AG10803 (cell line): ENCODE data around the gene S1PR4.

ENCODE experiments used
- DNase-seq: peaks from one replicate; pipeline ENCODE4 v3.0.0; 2010; ENCODE audit warnings: low read depth
- H3K4me3 ChIP-seq: 2 replicates; pipeline ENCODE4 v1.5.1; 2011; ENCODE audit warnings: mild to moderate bottlenecking, low read length, control low read depth
- CTCF ChIP-seq: conservative IDR thresholded peaks from 2 replicates; pipeline ENCODE4 v1.5.1; 2011; ENCODE audit warnings: mild to moderate bottlenecking, low read length, control low read depth, inconsistent platforms

The S1PR4 gene

GRCh38 chr19:3146677-3147100 is 31.9 kb upstream of the S1PR4 start:
- peak; percentile 66 for TF ChIP-seq CTCF
- H3K4me3 ChIP-seq = no peak overlapping the region
- DNase-seq = no peak

- no peak for TF ChIP-seq CTCF
- no peak overlapping the region for H3K4me3 ChIP-seq
- DNase-seq = no peak
Measured at GRCh38 chr19:3148503-3148902, 30.1 kb upstream of the S1PR4 start.

GRCh38 chr19:3149089-3149488 is 29.5 kb upstream of the S1PR4 start:
- TF ChIP-seq CTCF = no peak
- H3K4me3 ChIP-seq = no peak overlapping the region
- no peak for DNase-seq

GRCh38 chr19:3149526-3150505 is 28.8 kb upstream of the S1PR4 start:
- DNase-seq = no peak
- no peak for TF ChIP-seq CTCF
- no peak overlapping the region for H3K4me3 ChIP-seq

- no peak for DNase-seq
- no peak for TF ChIP-seq CTCF
- no peak overlapping the region for H3K4me3 ChIP-seq
Measured at GRCh38 chr19:3150739-3151329, 27.7 kb upstream of the S1PR4 start.

GRCh38 chr19:3151563-3152418 is 26.8 kb upstream of the S1PR4 start:
- TF ChIP-seq CTCF = no peak
- H3K4me3 ChIP-seq = no peak overlapping the region
- no peak for DNase-seq
